ENCODE measurements around the gene MAPK14. TPM values are rescaled to one million over a fixed set of nuclear protein-coding genes. Genes with fewer than 3 reads are reported as not detected.

MAPK14 gene
- 34.8 and 40.3 TPM in 2 replicates for total RNA-seq

DNA sequence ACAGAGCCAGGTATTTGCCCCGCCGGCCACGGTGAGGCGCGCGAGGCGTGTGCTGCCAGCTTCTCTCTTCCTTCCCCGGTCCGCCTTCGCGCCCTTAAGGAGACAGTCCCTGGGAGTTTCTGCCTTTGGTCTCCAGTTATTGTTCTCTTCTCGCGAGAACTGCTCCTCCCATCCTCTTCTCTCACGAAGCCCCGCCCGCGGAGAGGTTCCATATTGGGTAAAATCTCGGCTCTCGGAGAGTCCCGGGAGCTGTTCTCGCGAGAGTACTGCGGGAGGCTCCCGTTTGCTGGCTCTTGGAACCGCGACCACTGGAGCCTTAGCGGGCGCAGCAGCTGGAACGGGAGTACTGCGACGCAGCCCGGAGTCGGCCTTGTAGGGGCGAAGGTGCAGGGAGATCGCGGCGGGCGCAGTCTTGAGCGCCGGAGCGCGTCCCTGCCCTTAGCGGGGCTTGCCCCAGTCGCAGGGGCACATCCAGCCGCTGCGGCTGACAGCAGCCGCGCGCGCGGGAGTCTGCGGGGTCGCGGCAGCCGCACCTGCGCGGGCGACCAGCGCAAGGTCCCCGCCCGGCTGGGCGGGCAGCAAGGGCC is at the start of gene MAPK14:
Gene MAPK14 (plus strand): TSS at position 308 of the 587 bp plus-strand sequence. CDS start 350 bp downstream, outside the sequence.

DNA sequence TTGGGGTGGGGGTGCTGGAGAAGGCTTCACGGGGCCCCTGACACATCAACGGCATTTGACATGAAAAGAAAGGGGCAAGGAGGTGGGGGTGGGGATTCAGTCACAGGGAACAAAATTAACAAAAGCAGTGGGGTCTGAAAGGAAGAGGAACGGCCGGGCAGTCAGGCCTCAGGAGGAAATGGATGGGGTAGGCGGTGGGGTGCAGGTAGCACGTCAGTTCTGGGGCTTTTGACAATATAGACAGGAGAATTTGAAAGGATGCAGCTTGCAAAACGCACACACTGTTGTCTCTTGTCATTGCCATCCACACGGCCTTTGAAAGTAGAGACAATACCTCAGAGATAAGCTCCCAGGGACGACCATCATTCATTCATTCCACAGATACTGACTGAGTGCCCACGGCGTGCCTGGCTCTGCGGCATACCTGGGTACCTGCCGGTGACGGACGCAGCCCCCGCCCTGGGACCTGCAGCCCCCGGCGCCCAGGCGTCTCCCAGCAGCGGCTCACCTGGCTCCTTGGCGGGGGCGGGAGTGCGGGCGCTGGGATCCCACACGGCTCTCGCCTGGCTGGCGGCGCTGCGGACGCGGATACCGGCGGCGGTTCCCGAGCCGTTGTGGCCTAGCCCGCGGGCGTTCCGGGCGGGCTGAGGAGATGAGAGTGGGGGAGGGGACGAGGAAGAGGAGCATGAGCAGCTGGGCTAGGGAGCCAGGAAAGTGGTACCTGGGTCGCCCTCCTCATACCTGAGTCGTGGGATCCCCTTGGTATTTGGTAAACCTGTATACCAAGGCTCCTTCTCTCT is 3.4 kb upstream of the MAPK14 start, which contains the start of gene SLC26A8:
Gene SLC26A8 (minus strand): TSS at position 646 of the 800 bp plus-strand sequence. CDS start 4,934 bp downstream, outside the sequence.

DNA sequence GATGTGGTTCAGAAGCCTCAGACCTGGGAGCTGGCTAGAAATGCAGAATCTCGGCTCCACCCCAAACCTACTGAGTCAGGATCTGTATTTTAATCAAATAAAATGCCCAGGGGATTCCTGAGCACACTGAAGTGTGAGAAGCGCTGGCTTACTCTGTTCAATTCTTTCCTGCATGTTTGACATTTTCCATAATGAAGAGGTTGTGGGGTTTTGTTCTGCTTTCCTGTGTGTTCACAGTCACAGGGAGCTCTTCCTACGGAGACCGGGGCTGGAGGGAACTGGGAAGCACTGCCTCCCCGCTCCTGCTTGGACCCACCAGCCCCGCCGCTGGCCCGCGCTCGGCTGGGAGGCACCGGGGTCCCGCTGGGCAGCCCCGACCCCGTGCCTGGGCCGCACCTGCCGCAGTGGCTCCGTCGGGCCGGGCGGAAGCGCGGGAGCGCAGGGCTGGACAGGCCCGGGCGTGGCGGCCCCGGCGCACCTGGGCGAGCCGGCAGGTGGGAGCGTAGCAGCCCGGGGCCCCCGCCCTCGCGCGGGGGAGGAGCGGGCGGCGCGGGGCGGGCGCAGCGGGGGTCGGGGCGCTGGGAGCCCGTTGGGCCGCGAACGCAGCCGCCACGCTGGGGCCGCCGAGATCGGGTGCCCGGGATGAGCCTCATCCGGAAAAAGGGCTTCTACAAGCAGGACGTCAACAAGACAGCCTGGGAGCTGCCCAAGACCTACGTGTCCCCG is 102.5 kb downstream of the MAPK14 start, which contains the start of gene MAPK13:
Gene MAPK13 (plus strand): TSS at position 573 of the 726 bp plus-strand sequence. CDS start 70 bp downstream, at position 643.

Other genes with a start within 250 kb of the MAPK14 start
- not detected in 2 replicates for gene CLPSL1, start 246.8 kb upstream of the MAPK14 start, total RNA-seq
- not detected in 2 replicates for gene CLPS, start 230.5 kb upstream of the MAPK14 start, total RNA-seq
- not detected in 2 replicates for gene LHFPL5, start 222.5 kb upstream of the MAPK14 start, total RNA-seq
- 28.7 and 31.6 TPM in 2 replicates for gene SRPK1, start 106.7 kb upstream of the MAPK14 start, total RNA-seq
- not detected in 2 replicates for gene SLC26A8, start 3.2 kb upstream of the MAPK14 start, total RNA-seq
- 2.8 and 3.8 TPM in 2 replicates for gene MAPK13, start 102.7 kb downstream of the MAPK14 start, total RNA-seq
- 10.3 and 11.0 TPM in 2 replicates for gene BRPF3, start 168.9 kb downstream of the MAPK14 start, total RNA-seq
- 0.49 TPM in 1 of 2 replicates, not detected in the other for gene PNPLA1, start 242.3 kb downstream of the MAPK14 start, total RNA-seq